ENCODE data around the gene CWF19L1.
A peak's percentile ranks its signal among the peaks of the same experiment; 100 is the strongest.
"Not testable (repeated sequence)": the region's sequence is repeated elsewhere in the genome, so short reads cannot be mapped to it uniquely, and the experiment has no call there.

CWF19L1 gene

DNA sequence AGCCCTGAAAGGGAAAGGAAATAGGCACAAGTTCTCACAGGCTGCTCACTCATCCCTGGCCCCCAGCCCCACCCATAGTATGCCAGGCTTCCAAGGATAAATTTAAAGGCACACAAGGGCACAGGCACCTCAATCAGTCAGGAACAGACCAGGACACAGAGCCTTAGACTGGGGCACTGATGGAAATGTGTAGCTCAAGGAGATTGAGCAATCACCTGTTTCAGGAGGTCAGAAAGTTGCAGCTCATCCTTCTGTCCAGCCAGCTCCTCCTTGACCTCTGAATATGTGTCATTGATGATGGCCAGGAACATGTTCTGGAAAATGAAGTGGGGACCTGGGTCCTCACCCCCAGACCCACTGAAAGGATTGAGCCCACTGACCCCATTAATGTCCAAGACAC is 25.6 kb upstream of the CWF19L1 start:
- peak overlapping the region in 6 of 11 experiments; percentile 24 to 87 (median 52); a peak in 10 of 22 replicates for H3K4me2 ChIP-seq
- H3K9me3 ChIP-seq (replicated peaks in 1 of 11), result no peaks in the 10 kb centered on the region
- no peaks in the 10 kb centered on the region for H4K20me1 ChIP-seq
- TF ChIP-seq Cebpa-rat (IDR thresholded peaks at IDR 0.05), result no peak; a peak in 1 of 22 replicates
- H3K4me1 ChIP-seq, result peaks cover 0 to 69% (median 29%) of the 10 kb centered on the region in 10 experiments; a peak in 14 of 20 replicates
- no peak overlapping the region for H3K9ac ChIP-seq
- H3K4me3 ChIP-seq, result no peak overlapping the region
- no peaks in the 10 kb centered on the region for H3K27me3 ChIP-seq
- H3K36me3 ChIP-seq, result no peaks in the 10 kb centered on the region
- H3K27ac ChIP-seq, result peak overlapping the region in 1 of 11 experiments; percentile 70; a peak in 1 of 22 replicates

GRCh38 chr10:100292300-100292699 is 24.9 kb upstream of the CWF19L1 start:
- not testable (repeated sequence) for H3K4me3 ChIP-seq; H3K36me3 ChIP-seq; H3K27me3 ChIP-seq; H4K20me1 ChIP-seq; H3K9me3 ChIP-seq (replicated peaks in 1 of 11)
- TF ChIP-seq Cebpa-rat (IDR thresholded peaks at IDR 0.05), result peak in 4 of 11 experiments; percentile 24 to 60 (median 32); a peak in 2 of 22 replicates
- H3K9ac ChIP-seq, result peak overlapping the region in 3 of 11 experiments; percentile 18 to 48 (median 28); a peak in 1 of 22 replicates
- peak overlapping the region in 5 of 11 experiments; percentile 19 to 74 (median 70); a peak in 9 of 22 replicates for H3K27ac ChIP-seq
- peak overlapping the region in 7 of 11 experiments; percentile 24 to 87 (median 50); a peak in 12 of 22 replicates for H3K4me2 ChIP-seq
- H3K4me1 ChIP-seq, result peaks cover 0 to 70% (median 29%) of the 10 kb centered on the region in 10 experiments; a peak in 14 of 20 replicates

- TF ChIP-seq Cebpa-rat (IDR thresholded peaks at IDR 0.05), result 0 out of 22 replicates have a peak, but pooled peaks of 1 of the 11 experiments have one; percentile 21
- Histone ChIP-seq H3K4me2 (peak overlapping the region in 8 of 11 experiments; percentile 8 to 87 (median 50); a peak in 14 of 22 replicates), H3K27me3 (no peaks in the 10 kb centered on the region), H3K9ac (peak overlapping the region in 3 of 11 experiments; percentile 28 to 59 (median 48); a peak in 4 of 22 replicates), H3K27ac (peak overlapping the region in 6 of 11 experiments; percentile 1 to 74 (median 64); a peak in 10 of 22 replicates), H4K20me1 (no peaks in the 10 kb centered on the region), H3K4me1 (peaks cover 6 to 69% (median 36%) of the 10 kb centered on the region in 10 experiments), H3K36me3 (no peaks in the 10 kb centered on the region), H3K9me3 (replicated peaks in 1 of 11) (no peaks in the 10 kb centered on the region), H3K4me3 (no peak overlapping the region)
Observed at GRCh38 chr10:100291356-100291755, 23.9 kb upstream of the CWF19L1 start.

- Histone ChIP-seq H3K4me1 (peaks cover 18 to 80% (median 48%) of the 10 kb centered on the region in 10 experiments), H3K27me3 (no peaks in the 10 kb centered on the region), H3K4me2 (peak overlapping the region in 6 of 11 experiments; percentile 24 to 87 (median 52); a peak in 10 of 22 replicates), H3K27ac (0 out of 22 replicates have a peak overlapping the region, but pooled peaks of 1 of the 11 experiments have one; percentile 74), H3K4me3 (no peak overlapping the region), H3K9me3 (replicated peaks in 1 of 11) (no peaks in the 10 kb centered on the region), H3K36me3 (peaks cover 0 to 6% (median 2%) of the 10 kb centered on the region in 11 experiments; a peak in 10 of 22 replicates), H3K9ac (no peak overlapping the region), H4K20me1 (peaks cover 0 to 13% (median 0%) of the 10 kb centered on the region in 11 experiments; a peak in 4 of 22 replicates)
- no peak for TF ChIP-seq Cebpa-rat (IDR thresholded peaks at IDR 0.05)
Observed at GRCh38 chr10:100289641-100290040, 22.2 kb upstream of the CWF19L1 start.

- H4K20me1 ChIP-seq, result peaks cover 5 to 24% (median 14%) of the 10 kb centered on the region in 11 experiments; a peak in 15 of 22 replicates
- no peaks in the 10 kb centered on the region for H3K9me3 ChIP-seq (replicated peaks in 1 of 11)
- H3K9ac ChIP-seq, result no peak overlapping the region
- TF ChIP-seq Cebpa-rat (IDR thresholded peaks at IDR 0.05), result no peak
- peaks cover 18 to 89% (median 62%) of the 10 kb centered on the region in 10 experiments for H3K4me1 ChIP-seq
- H3K4me2 ChIP-seq, result 0 out of 22 replicates have a peak overlapping the region, but pooled peaks of 1 of the 11 experiments have one; percentile 1
- peaks cover 5 to 20% (median 16%) of the 10 kb centered on the region in 11 experiments; a peak in 20 of 22 replicates for H3K36me3 ChIP-seq
- no peak overlapping the region for H3K27ac ChIP-seq
- H3K4me3 ChIP-seq, result no peak overlapping the region
- H3K27me3 ChIP-seq, result no peaks in the 10 kb centered on the region
Observed at GRCh38 chr10:100288196-100288595, 20.8 kb upstream of the CWF19L1 start.

GRCh38 chr10:100287756-100288155 is 20.3 kb upstream of the CWF19L1 start:
- H3K4me3 ChIP-seq, result no peak overlapping the region
- no peak overlapping the region for H3K9ac ChIP-seq
- H3K27me3 ChIP-seq, result no peaks in the 10 kb centered on the region
- TF ChIP-seq Cebpa-rat (IDR thresholded peaks at IDR 0.05), result no peak
- peak overlapping the region in 2 of 11 experiments; percentile 93 to 95; a peak in 4 of 22 replicates for H3K4me2 ChIP-seq
- peaks cover 9 to 28% (median 18%) of the 10 kb centered on the region in 11 experiments; a peak in 15 of 22 replicates for H4K20me1 ChIP-seq
- H3K4me1 ChIP-seq, result peaks cover 18 to 89% (median 64%) of the 10 kb centered on the region in 10 experiments
- H3K27ac ChIP-seq, result no peak overlapping the region
- peaks cover 10 to 25% (median 19%) of the 10 kb centered on the region in 11 experiments; a peak in 20 of 22 replicates for H3K36me3 ChIP-seq
- H3K9me3 ChIP-seq (replicated peaks in 1 of 11), result no peaks in the 10 kb centered on the region

- Histone ChIP-seq H3K36me3 (peaks cover 23 to 39% (median 33%) of the 10 kb centered on the region in 11 experiments), H4K20me1 (peaks cover 15 to 41% (median 32%) of the 10 kb centered on the region in 11 experiments; a peak in 17 of 22 replicates), H3K27me3 (no peaks in the 10 kb centered on the region), H3K9me3 (replicated peaks in 1 of 11) (no peaks in the 10 kb centered on the region), H3K9ac (peak within 1 kb of the TSS; percentile 75 to 87 (median 86)), H3K4me2 (peak within 1 kb of the TSS; percentile 77 to 95 (median 91)), H3K4me3 (peak within 1 kb of the TSS; percentile 73 to 94 (median 80)), H3K4me1 (peaks cover 18 to 86% (median 54%) of the 10 kb centered on the region in 10 experiments), H3K27ac (peak within 1 kb of the TSS; percentile 63 to 89 (median 83))
- TF ChIP-seq Cebpa-rat (IDR thresholded peaks at IDR 0.05), result no peak
Observed at GRCh38 chr10:100286051-100287033, 18.9 kb upstream of the CWF19L1 start, which contains the start of gene BLOC1S2. BLOC1S2 (minus strand) TSS chr10:100286680; CDS start chr10:100286659, 21 bp downstream.

GRCh38 chr10:100285326-100285725 is 17.9 kb upstream of the CWF19L1 start:
- Histone ChIP-seq H3K4me2 (peak overlapping the region; percentile 77 to 95 (median 91)), H3K9ac (peak overlapping the region; percentile 75 to 87 (median 86)), H3K27ac (peak overlapping the region; percentile 63 to 89 (median 83)), H3K4me1 (peaks cover 18 to 76% (median 44%) of the 10 kb centered on the region in 10 experiments), H3K4me3 (peak overlapping the region; percentile 73 to 94 (median 80)), H4K20me1 (peaks cover 15 to 49% (median 36%) of the 10 kb centered on the region in 11 experiments; a peak in 17 of 22 replicates), H3K36me3 (peaks cover 31 to 49% (median 44%) of the 10 kb centered on the region in 11 experiments)
- not testable (repeated sequence) for H3K9me3 ChIP-seq (replicated peaks in 1 of 11); H3K27me3 ChIP-seq
